Left hindlimb (tissue), 1 donor: ENCODE results near the gene NPTX1.
A peak's percentile ranks its signal among the peaks of the same experiment; 100 is the strongest.
"Not testable (repeated sequence)": the region's sequence is repeated elsewhere in the genome, so short reads cannot be mapped to it uniquely, and the experiment has no call there.

Experiments
- DNase-seq: peaks from one replicate; pipeline ENCODE4 v3.0.0-alpha.2; 2018

NPTX1 gene

GRCh38 chr17:80475910-80476876 is at the start of gene NPTX1:
Gene NPTX1 (minus strand): TSS chr17:80476607. CDS start chr17:80476446, 161 bp downstream.
- no peak for DNase-seq

- peak; percentile 58 for DNase-seq
Measured at GRCh38 chr17:80523956-80524712, 47.7 kb upstream of the NPTX1 start.

DNA sequence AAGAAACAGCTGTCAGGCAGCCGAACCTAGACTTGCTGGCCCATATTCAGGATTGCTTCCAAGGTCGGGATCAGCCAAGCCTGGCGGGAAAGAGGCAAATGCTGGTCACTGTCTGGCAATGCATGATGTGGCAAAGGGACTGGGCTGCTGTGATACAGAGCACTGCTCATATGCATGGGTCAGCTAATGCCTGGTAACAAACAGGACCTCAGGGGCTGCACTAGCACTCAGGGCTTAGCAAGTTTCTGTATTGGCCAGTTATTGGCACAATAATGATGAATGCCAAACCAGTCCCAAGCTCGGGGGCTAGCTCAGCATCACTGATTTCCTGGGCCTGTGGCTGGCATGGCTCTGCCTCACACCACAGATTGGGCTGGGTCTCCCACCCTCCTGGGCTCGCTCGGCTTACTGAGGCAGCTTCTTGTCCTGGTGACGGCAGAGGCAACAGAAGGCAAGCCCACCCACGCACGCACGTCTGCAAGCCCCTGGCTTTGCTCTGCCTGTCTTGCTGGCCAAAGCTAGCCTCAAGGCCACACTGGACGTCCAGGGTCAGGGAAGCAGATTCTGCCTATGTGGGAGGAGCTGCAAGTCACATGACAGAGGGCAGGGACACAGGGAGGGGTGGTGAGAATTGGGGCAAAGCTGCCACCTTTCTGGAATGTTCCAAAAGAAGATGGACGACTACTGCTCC is 46.8 kb upstream of the NPTX1 start:
- DNase-seq = no peak

- no peak for DNase-seq
Measured at GRCh38 chr17:80520810-80521455, 44.5 kb upstream of the NPTX1 start.

DNA sequence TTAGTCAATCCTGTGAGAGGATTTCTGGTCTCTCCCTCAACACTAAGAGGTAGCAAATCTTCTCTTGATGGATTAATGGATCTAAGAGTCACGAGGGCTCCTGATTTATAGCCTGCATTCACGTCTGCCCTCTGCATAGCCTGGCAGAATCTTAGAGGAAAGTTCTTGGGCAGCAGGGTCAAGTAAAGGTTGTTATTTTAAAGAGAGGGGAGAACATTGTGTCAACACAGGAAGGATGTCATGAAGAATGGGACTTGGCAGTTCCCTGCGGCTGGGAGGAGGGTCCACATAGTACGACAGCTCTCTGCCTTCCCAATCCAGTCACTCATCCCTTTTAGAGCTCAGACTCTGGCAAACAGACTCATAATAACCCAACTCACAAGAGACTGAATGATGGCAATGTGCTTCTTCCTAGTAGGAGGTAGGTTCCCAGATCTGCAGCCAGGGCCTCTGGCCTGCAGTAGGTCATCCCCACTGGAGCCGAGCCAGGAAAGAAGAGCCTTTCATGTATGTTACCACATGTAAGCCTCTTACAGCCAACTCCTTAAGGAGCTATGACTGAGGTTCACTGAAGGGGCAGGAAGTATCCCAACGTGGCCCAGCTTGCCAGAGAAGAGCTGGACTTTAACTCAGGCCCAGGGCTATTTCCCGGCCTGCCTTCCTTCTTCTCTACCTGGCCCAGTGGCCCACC is 42.8 kb upstream of the NPTX1 start:
- DNase-seq = no peak

- no peak for DNase-seq
Measured at GRCh38 chr17:80518392-80518791, 42.0 kb upstream of the NPTX1 start.

DNA sequence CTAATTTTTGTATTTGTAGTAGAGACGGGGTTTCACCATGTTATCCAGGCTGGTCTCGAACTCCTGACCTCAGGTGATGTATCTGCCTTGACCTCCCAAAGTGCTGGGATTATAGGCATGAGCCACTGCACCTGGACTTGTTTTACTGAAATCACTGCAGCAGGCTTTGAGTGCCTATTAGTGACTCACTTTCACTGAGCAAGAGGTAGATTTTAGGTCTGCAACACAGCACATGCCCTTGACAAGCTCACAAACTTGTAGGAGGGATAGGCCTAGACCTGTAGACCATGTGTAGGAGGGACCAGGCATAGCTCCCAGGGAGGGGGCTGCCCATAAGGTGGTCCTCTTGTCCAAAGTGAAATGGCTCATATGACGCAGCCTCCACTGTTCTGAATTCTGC is 41.2 kb upstream of the NPTX1 start:
- DNase-seq = no peak

- no peak for DNase-seq
Measured at GRCh38 chr17:80516171-80516932, 39.9 kb upstream of the NPTX1 start.

GRCh38 chr17:80513892-80514291 is 37.5 kb upstream of the NPTX1 start:
- no peak for DNase-seq

DNA sequence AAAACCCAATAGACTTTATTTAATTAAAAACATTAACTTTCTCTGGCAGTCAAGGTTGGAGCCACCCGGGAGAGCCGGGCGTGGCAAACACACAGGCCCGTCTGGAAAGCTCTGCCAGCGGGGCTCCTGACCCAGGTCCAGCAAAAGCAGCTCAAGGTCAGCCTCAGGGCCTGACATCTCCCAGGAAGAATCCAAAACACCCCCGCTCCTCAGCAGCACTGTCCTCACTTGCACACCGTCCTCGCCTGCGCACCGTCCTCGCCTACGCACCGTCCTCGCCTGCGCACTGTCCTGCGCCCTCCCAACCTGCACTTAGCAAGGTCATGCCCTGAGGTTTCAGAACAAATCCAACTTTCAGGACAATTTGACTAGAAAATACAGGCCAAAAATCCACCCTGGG is 36.8 kb upstream of the NPTX1 start:
- DNase-seq = no peak

DNA sequence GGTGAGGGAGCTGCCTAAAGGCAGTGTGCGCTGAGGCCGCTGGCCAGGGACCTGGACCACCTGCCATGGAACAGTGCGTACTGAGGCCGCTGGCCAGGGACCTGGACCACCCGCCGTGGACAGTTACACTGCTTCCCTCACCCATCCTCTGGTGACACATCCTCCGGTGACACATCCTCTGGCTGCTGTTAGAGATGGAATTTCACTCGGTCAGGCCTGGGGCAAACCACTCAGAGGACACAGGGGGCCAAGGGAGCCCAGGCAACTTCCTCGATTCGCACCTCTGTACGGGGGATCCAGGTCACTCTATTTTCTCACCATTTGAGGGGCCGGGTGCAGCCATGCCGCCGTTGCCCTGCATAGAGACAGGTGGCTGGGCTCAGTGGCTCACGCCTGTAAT is 35.8 kb upstream of the NPTX1 start:
- DNase-seq = no peak

DNA sequence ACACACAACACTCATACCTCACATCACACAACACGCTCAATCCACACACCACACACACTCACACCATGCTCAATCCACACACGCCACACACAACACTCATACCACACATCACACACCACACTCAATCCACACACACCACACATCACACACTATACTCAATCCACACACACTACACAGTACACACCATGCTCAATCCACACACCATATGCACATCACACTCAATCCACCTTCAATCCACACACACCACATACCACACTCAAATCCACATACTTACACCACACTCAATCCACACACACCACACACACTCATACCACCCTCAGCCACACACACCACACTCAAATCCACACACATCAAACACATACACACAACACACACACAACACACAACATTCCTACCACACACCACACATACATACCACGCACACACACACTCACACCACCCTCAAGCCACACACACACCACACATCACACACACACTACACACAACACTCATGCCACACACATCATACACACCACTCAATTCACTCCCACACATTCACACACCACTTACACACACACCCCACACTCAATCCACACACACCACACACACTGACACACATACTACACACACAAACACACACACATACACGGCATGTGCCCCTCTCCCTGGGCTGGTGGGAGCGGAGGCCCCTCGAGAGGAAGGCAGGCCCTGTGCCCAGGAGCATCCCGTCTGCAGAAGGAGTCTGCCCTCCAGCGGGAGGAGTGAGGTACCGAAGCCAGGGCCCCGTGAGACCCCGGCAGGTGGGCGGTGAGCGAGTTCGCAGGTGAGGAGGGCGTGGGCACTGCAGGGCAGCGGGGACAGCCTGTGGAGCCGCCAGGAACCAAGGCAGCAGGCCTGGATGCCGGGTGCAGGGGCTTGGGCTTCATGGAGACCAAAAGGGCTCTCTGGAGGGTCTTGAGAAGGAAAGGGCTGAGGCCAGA is 35.1 kb upstream of the NPTX1 start:
- DNase-seq = no peak

DNA sequence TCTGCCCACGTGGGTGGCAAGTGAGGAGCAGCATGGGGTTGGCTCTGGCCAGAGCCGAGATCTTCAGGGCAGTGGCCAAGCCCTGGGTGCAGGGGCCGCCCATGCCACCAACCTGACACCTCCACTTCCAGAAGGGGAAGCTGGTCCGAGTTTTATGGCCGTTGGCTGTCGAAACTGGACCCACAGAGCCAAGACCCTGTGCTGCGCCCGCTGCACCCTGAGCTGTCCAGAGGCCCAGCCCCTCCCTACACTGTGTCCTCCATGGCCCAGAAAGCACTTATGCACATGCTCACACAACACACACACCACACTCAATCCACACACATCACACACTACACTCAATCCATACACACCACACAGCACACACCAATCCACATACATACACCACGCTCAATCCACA is 34.4 kb upstream of the NPTX1 start:
- DNase-seq = no peak

DNA sequence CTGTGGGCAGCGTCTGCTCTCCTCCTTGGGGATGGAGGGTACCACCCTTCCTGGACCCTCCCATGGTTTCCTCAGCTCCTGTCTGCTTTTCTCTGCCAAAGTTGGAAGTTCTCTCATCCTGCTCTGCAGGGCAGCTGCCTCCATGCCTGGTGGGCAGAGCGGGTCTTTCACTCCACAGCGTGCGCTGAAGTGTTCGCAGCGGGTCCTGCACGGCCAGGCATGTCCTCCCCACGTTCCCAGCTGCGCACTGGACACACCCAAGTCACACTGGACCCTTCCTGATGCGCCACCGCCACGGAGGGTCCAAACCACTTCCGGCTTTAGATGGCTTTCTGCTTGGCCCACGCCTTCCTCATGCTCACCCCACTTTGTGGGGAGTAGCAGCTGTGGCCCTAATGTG is 33.7 kb upstream of the NPTX1 start:
- DNase-seq = no peak

GRCh38 chr17:80509311-80509710 is 32.9 kb upstream of the NPTX1 start:
- no peak for DNase-seq

- DNase-seq = no peak
Measured at GRCh38 chr17:80507965-80508364, 31.6 kb upstream of the NPTX1 start.

DNA sequence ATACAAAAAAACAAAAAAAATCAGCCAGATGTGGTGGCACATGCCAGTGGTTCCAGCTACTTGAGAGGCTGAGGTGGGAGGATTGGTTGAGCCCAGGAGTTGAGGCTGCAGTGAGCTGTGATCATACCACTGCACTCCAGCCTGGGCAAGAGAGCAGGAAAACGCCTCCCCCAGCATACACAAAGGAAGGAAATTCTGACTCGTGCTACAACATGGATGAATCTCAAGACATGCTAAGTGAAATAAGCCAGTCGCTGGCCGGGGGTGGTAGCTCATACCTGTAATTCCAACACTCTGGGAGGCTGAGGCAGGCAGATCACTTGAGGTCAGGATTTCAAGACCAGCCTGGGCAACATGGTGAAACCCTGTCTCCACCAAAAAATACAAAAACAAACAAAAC is 30.8 kb upstream of the NPTX1 start:
- not testable (repeated sequence) for DNase-seq

- no peak for DNase-seq
Measured at GRCh38 chr17:80504686-80505413, 28.4 kb upstream of the NPTX1 start.

DNA sequence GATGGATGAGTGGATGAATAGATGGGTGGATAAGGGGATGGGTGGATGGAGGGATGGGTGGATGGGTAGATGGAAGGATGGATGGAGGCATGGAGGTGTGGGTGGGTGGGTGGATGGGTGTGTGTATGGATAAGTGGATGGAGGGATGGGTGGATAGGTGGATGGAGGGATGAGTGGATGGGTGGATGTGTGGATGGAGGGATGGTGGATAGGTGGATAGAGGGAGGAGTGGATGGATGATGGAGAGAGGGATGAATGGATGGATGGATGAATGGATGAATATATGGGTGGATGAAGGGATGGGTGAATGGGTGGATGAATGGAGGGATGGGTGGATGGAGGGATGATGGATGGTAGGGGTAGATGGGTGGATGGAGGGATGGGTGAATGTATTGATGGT is 27.5 kb upstream of the NPTX1 start:
- DNase-seq = no peak
